ENCODE results near the gene RHCE.
"Not testable (repeated sequence)": the region's sequence is repeated elsewhere in the genome, so short reads cannot be mapped to it uniquely, and the experiment has no call there.

Gene RHCE

DNA sequence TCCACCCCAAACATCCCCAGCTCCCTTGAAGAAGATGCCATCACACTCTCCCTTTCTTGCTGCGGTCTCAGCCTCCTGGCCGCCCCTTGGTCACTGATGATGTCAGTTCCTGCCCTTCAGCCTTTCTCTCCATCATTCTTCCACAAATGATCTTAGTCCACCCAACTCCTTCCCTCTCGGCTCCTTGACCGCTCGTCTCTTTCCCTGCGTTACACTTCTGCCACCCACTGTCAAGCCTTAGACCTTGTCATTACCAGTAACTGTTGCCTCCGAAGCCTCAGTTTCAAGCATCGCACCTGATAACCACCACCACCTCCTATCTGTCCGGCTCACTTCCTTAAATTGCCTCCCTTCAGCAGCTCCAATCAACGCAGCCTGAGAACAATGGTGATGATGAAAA, 23.1 kb downstream of the RHCE start:
- DNase-seq, result not testable (repeated sequence)

- DNase-seq, result no peak
Observed at GRCh38 chr1:25392841-25393240, 27.8 kb downstream of the RHCE start.

DNA sequence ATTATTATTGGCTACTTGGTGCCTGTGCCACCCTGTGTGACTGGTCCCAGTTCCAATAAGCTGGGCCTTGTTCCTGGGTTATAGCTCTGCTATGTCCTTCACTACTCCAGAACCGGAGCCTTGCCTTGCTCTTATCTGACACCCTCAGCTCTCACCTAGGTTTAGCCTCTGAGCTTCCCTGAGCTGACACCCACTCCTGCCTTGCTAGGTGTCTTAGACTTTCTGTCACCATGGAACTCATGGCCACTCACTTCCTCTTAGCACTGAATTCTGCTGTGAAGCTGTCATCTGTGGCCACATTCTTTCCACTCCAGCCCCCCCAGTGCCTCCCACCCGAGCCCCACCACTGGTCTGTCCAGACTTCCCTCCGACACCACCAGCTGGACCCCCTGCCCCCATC, 30.9 kb downstream of the RHCE start:
- DNase-seq, result not testable (repeated sequence)

DNA sequence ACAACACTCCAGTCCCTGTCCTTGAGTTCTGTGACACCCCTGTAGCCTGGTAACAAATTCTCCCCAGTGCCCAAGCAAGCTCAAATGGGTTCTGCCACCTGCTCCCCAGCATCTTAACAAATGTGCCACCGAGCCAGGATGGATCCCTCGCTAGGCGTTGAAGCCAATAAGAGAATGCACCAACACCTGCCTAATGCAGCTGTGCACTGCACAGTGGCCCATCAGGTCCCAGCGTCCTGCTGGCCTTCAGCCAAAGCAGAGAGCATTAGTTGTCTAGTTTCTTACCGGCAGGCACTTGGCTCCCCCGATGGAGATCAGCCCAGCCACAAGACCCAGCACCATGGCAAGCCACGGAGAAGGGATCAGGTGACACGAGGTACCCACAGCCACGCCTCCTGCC, 31.9 kb downstream of the RHCE start:
- DNase-seq, result not testable (repeated sequence)

DNA sequence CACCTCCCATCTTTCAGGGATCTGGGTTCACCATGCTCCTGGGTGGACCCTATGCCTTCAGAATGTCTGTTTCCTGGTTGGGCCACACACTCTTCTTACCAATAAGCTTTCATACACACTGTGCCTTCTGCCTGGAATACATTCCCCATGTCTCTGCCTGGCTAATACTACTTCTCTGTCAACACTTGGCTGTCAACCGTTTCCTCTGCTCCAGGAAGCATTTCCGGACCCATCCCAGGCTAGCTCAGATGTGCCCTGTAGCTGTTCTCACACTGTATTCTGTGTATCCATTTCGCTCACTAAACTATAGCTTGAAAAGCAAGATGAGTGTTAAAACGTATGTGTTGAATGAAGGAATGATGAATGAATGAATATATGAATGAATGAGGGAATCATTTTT, 33.5 kb downstream of the RHCE start:
- not testable (repeated sequence) for DNase-seq

GRCh38 chr1:25383875-25384274, 36.8 kb downstream of the RHCE start:
- not testable (repeated sequence) for DNase-seq

- not testable (repeated sequence) for DNase-seq
Observed at GRCh38 chr1:25383090-25383489, 37.5 kb downstream of the RHCE start.

DNA sequence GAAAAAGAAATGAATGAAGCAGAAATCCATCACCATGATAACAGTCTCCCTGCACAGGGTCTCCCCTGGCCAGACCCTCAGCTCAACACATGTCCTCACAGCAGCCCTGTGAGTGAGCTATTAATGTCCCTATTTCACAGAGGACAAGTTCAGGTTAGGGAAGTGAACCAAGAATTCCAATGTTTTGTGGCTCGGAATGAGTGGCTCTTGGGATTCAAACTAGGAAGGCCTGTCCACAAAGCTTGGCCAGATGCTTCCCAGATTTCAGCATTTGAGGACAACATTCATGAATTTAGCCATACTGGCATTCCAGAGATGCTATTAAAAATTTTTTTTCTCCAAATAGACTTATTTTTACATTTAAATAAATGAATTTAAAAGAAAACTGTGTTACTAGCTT, 38.1 kb downstream of the RHCE start:
- not testable (repeated sequence) for DNase-seq

DNA sequence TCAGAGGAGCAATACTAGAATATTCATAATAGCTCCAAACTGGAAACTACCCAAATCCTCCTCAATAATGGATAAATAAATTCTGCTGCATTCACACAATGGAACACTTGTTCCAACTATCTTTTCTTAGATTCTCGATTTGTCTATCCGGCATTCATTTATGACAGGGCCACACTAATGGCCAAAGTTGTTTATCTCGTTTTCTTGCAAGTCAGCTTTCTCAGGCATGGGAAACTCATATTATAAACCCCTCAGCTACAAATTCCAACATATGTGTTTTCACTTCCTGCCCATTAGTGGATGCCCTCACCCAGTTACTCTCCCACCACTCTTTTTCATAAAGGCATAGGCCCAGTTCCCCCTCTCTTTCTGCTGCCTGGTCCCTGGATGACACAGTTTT, 42.3 kb downstream of the RHCE start:
- DNase-seq, result not testable (repeated sequence)

DNA sequence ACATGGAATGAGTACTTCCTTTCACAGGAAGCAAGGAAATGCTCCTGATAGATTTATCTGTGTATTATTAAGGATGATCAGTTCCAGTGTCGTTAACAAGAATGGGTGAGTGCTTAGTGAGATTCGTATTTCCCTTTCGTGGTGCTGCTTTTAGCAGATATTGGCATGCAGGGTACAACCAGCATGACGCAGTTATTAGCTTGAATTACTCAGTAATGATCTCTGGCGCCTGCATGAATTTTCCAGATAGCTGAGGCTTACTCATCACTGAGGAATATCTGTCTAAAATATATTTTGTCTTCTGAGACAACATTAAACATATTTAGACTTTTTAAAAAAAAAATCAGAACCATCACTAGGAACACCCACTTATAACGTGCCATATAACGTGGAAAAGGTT, 48.9 kb downstream of the RHCE start:
- not testable (repeated sequence) for DNase-seq

- DNase-seq, result not testable (repeated sequence)
Observed at GRCh38 chr1:25369691-25370271, 50.8 kb downstream of the RHCE start.

DNA sequence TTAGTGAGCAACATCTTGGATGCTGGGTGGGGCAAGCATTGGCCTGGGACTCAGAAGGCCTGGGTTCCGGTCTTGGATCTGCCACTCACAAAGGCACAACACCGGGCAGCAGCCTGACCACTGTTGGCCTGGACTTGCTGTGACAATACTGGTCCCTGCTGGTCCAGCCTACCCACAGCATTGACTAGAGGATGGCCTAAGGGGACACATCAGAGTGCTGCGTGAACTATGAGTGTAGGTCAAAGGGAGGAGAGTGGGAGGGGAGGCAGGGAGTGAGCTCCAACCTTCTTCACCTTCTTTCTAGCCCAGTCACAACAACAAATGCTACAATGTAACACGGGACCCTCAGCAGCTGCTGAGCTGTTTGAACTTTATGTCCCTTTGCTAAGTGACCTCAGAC, 51.4 kb downstream of the RHCE start:
- DNase-seq, result no peak

GRCh38 chr1:25362634-25363559, 57.7 kb downstream of the RHCE start:
- DNase-seq, result not testable (repeated sequence)

DNA sequence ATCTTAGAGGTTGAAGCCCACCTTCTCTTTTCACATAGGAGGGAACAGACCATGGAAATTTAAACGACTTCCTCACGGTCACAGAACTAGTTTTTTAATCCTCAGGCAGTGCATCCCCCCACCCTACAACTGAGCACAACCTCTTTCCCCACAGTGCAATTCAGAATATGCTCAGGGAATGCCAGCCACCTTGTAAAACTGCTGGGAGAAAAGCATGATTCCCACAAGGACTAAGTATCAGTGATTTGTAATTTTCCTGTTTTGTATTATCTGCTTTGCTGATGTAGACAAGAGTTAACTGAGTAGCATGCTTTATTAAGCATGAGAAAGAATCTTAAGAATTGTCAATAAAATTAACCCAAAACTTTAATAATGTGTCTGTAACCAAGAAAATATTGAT, 58.7 kb downstream of the RHCE start:
- no peak for DNase-seq

- no peak for DNase-seq
Observed at GRCh38 chr1:25360596-25361581, 59.7 kb downstream of the RHCE start.

- DNase-seq, result no peak
Observed at GRCh38 chr1:25356848-25357247, 63.8 kb downstream of the RHCE start.

GRCh38 chr1:25356441-25356840, 64.2 kb downstream of the RHCE start:
- DNase-seq, result no peak

GRCh38 chr1:25355841-25356395, 64.7 kb downstream of the RHCE start:
- no peak for DNase-seq

DNA sequence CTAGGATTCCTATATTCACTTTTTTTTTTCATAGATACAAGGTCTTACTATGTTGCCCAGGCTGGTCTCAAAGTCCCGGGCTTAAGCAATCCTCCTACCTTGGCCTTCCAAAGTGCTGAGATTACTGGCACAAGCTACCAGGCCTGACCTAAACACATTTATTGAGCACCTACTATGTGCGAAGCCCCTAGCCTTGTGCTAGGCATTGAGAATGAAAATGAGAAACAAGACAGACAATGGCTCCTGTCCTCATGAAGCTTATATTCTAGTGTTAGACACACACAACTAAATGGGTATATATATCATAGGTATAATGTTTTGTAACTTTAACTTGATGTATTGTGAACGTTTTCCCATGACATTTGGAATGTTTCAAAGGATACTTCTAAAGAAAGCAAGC, 71.0 kb downstream of the RHCE start:
- DNase-seq, result no peak

DNA sequence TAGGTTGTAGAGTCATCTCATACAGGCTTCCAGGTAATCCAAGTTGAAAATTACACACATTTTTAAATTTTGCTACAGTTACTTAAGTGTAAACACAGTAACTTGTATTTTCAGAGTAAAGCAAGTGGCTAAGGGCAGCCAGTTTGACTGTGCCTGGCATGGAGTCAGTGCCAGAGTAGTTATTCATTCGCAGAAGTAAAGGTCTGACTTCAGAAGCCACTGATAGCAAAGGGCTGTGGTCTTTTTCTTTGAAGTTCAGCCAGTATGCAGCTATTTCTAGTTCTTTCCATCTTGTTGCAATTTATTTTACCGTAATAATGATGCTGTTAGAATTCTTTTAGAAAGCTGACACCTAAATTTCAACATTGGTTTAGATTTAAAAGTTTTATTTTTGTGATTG, 73.1 kb downstream of the RHCE start:
- no peak for DNase-seq

- DNase-seq, result peak; percentile 17
Observed at GRCh38 chr1:25343872-25344271, 76.8 kb downstream of the RHCE start.

DNA sequence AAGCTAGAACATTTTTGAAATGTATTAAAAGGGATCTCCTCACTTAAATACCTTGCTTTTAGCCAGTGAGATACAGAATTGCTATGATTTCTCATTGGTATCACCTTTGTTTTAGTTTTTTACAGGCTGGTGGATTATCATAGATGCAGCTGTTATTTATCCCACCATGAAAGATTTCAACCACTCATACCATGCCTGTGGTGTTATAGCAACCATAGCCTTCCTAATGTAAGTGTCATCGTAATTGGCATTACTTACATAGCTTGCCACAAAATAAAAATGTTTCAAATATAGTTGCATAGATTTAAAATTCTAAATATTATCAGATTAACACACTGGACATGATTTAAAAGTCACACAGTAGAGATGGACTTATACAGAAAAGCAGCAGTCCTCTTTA, 77.8 kb downstream of the RHCE start:
- DNase-seq, result no peak

GRCh38 chr1:25341746-25342145, 78.9 kb downstream of the RHCE start:
- no peak for DNase-seq

All from DMS 273 treated with DMSO at 0.1 percent for 48 hours (cell line).